Activated T-helper 2 cell treated with anti-CD3 and anti-CD28 coated beads, Interferon-gamma antibody, Interleukin-2, Interleukin-4, amounts not matched to agents 10 μg/mL and 5 μg/mL and 100 μg/mL, durations not matched to agents 14 hours and 24 hours and 36 hours (primary cell): Measurements from ENCODE around the gene INTS6. TPM values are rescaled to one million over a fixed set of nuclear protein-coding genes. Genes with fewer than 3 reads are reported as not detected.

Experiments
- DNase-seq: peaks from one replicate; pipeline ENCODE4 v3.0.0; 2021; ENCODE audit warnings: low spot score
- H3K27ac Mint-ChIP-seq: one replicate; pipeline ENCODE4 v1.8.0; 2021; ENCODE audit warnings: mixed read lengths
- H3K27me3 Mint-ChIP-seq: one replicate; pipeline ENCODE4 v1.8.0; 2021; ENCODE audit warnings: low read depth, mixed read lengths
- H3K36me3 Mint-ChIP-seq: one replicate; pipeline ENCODE4 v1.8.0; 2021; ENCODE audit warnings: low read depth, mixed read lengths
- H3K4me1 Mint-ChIP-seq: one replicate; pipeline ENCODE4 v1.8.0; 2021; ENCODE audit warnings: low read depth, mixed read lengths
- H3K4me3 Mint-ChIP-seq: one replicate; pipeline ENCODE4 v1.8.0; 2021; ENCODE audit warnings: low read depth, mild to moderate bottlenecking, moderate library complexity, mixed read lengths
- H3K9me3 Mint-ChIP-seq: one replicate; pipeline ENCODE4 v1.8.0; 2021; ENCODE audit warnings: mixed read lengths
- intact Hi-C: fragments of 100-400 bp; cut with micrococcal nuclease; formaldehyde crosslinking; loops from one replicate; pipeline ENCODE4 v1.15.1; 2023
- total RNA-seq: library from RNA; stranded (reverse); gene quantifications from 2 replicates; pipeline ENCODE4 v1.2.3, GENCODE V29; 2022

Gene INTS6
- total RNA-seq, 1 donor from 2014 or later, result 55.9 TPM

- H3K4me1 Mint-ChIP-seq, result peaks cover 31% of the 10 kb centered on the region
- peaks cover 3% of the 10 kb centered on the region for H3K9me3 Mint-ChIP-seq
Measured at GRCh38 chr13:51451467-51452360, 1.1 kb downstream of the INTS6 start.

GRCh38 chr13:51451134-51451466, 1.7 kb downstream of the INTS6 start:
- Mint-ChIP-seq H3K27ac (peak overlapping the region; percentile 88), H3K27me3 (no peaks in the 10 kb centered on the region), H3K36me3 (peaks cover 61% of the 10 kb centered on the region), H3K4me3 (peak overlapping the region; percentile 88), H3K9me3 (peaks cover 3% of the 10 kb centered on the region), H3K4me1 (peaks cover 31% of the 10 kb centered on the region)
- no peak for DNase-seq
- intact Hi-C loops, result loop anchor here (5.0 to 10.0 kb wide), 5 partner anchors 54 to 1201 kb away; partner anchors contain the start of genes ALG11, ATP7B, CKAP2 and SUGT1

More at GRCh38 chr13:51451467-51452360, 1.1 kb downstream of the INTS6 start:
- Mint-ChIP-seq H3K27me3 (no peaks in the 10 kb centered on the region), H3K4me3 (peak overlapping the region; percentile 88), H3K27ac (peak overlapping the region; percentile 88), H3K36me3 (peaks cover 58% of the 10 kb centered on the region)
- peak; percentile 75 for DNase-seq
- intact Hi-C loops, result loop anchor here (2.0 to 10.0 kb wide), 6 partner anchors 53 to 1201 kb away; partner anchors contain the start of genes ALG11, ATP7B, CKAP2 and SUGT1

GRCh38 chr13:51449018-51449417, 3.8 kb downstream of the INTS6 start:
- H3K27me3 Mint-ChIP-seq, result no peaks in the 10 kb centered on the region
- H3K36me3 Mint-ChIP-seq, result peaks cover 48% of the 10 kb centered on the region
- peaks cover 18% of the 10 kb centered on the region for H3K4me1 Mint-ChIP-seq
- no peak for DNase-seq
- no peak overlapping the region for H3K4me3 Mint-ChIP-seq
- H3K27ac Mint-ChIP-seq, result no peak overlapping the region
- intact Hi-C loops, result no loop called here
- H3K9me3 Mint-ChIP-seq, result no peaks in the 10 kb centered on the region

GRCh38 chr13:51444922-51445321, 7.9 kb downstream of the INTS6 start:
- Mint-ChIP-seq H3K4me3 (no peak overlapping the region), H3K27ac (no peak overlapping the region), H3K9me3 (no peaks in the 10 kb centered on the region), H3K4me1 (peaks cover 8% of the 10 kb centered on the region), H3K27me3 (no peaks in the 10 kb centered on the region), H3K36me3 (peaks cover 42% of the 10 kb centered on the region)
- intact Hi-C loops, result no loop called here
- DNase-seq, result no peak

GRCh38 chr13:51440381-51440780, 12.5 kb downstream of the INTS6 start:
- no peak for DNase-seq
- H3K9me3 Mint-ChIP-seq, result no peaks in the 10 kb centered on the region
- peaks cover 4% of the 10 kb centered on the region for H3K4me1 Mint-ChIP-seq
- intact Hi-C loops, result no loop called here
- no peak overlapping the region for H3K4me3 Mint-ChIP-seq
- no peak overlapping the region for H3K27ac Mint-ChIP-seq
- H3K27me3 Mint-ChIP-seq, result no peaks in the 10 kb centered on the region
- peaks cover 23% of the 10 kb centered on the region for H3K36me3 Mint-ChIP-seq

GRCh38 chr13:51437550-51438127, 15.2 kb downstream of the INTS6 start:
- Mint-ChIP-seq H3K9me3 (no peaks in the 10 kb centered on the region), H3K36me3 (peaks cover 20% of the 10 kb centered on the region), H3K27ac (no peak overlapping the region), H3K4me1 (peaks cover 4% of the 10 kb centered on the region), H3K27me3 (no peaks in the 10 kb centered on the region), H3K4me3 (no peak overlapping the region)
- no peak for DNase-seq
- intact Hi-C loops, result no loop called here

GRCh38 chr13:51435002-51435578, 17.7 kb downstream of the INTS6 start:
- intact Hi-C loops, result loop anchor here (2.0 kb wide), 1 partner anchor 362 kb away; no protein-coding TSS in a partner anchor
- Mint-ChIP-seq H3K27ac (no peak overlapping the region), H3K9me3 (no peaks in the 10 kb centered on the region), H3K27me3 (no peaks in the 10 kb centered on the region), H3K4me1 (peaks cover 9% of the 10 kb centered on the region), H3K4me3 (no peak overlapping the region), H3K36me3 (peaks cover 21% of the 10 kb centered on the region)
- no peak for DNase-seq

- intact Hi-C loops, result no loop called here
- H3K9me3 Mint-ChIP-seq, result no peaks in the 10 kb centered on the region
- no peaks in the 10 kb centered on the region for H3K27me3 Mint-ChIP-seq
- peaks cover 13% of the 10 kb centered on the region for H3K4me1 Mint-ChIP-seq
- no peak overlapping the region for H3K4me3 Mint-ChIP-seq
- DNase-seq, result no peak
- H3K27ac Mint-ChIP-seq, result no peak overlapping the region
- peaks cover 35% of the 10 kb centered on the region for H3K36me3 Mint-ChIP-seq
Measured at GRCh38 chr13:51432576-51432975, 20.3 kb downstream of the INTS6 start.

- peaks cover 59% of the 10 kb centered on the region for H3K36me3 Mint-ChIP-seq
- H3K27ac Mint-ChIP-seq, result no peak overlapping the region
- DNase-seq, result no peak
- no peak overlapping the region for H3K4me3 Mint-ChIP-seq
- H3K4me1 Mint-ChIP-seq, result peaks cover 32% of the 10 kb centered on the region
- H3K9me3 Mint-ChIP-seq, result no peaks in the 10 kb centered on the region
- no peaks in the 10 kb centered on the region for H3K27me3 Mint-ChIP-seq
- intact Hi-C loops, result no loop called here
Measured at GRCh38 chr13:51426982-51427381, 25.9 kb downstream of the INTS6 start.

- no peak overlapping the region for H3K4me3 Mint-ChIP-seq
- DNase-seq, result no peak
- H3K27me3 Mint-ChIP-seq, result no peaks in the 10 kb centered on the region
- no peak overlapping the region for H3K27ac Mint-ChIP-seq
- no peaks in the 10 kb centered on the region for H3K9me3 Mint-ChIP-seq
- intact Hi-C loops, result no loop called here
- peaks cover 61% of the 10 kb centered on the region for H3K36me3 Mint-ChIP-seq
- H3K4me1 Mint-ChIP-seq, result peaks cover 44% of the 10 kb centered on the region
Measured at GRCh38 chr13:51425410-51426042, 27.3 kb downstream of the INTS6 start.

GRCh38 chr13:51423766-51424165, 29.1 kb downstream of the INTS6 start:
- H3K27ac Mint-ChIP-seq, result no peak overlapping the region
- H3K4me3 Mint-ChIP-seq, result no peak overlapping the region
- intact Hi-C loops, result no loop called here
- peaks cover 48% of the 10 kb centered on the region for H3K4me1 Mint-ChIP-seq
- no peak for DNase-seq
- H3K36me3 Mint-ChIP-seq, result peaks cover 60% of the 10 kb centered on the region
- H3K9me3 Mint-ChIP-seq, result no peaks in the 10 kb centered on the region
- no peaks in the 10 kb centered on the region for H3K27me3 Mint-ChIP-seq

- H3K9me3 Mint-ChIP-seq, result peaks cover 3% of the 10 kb centered on the region
- intact Hi-C loops, result no loop called here
- H3K4me3 Mint-ChIP-seq, result no peak overlapping the region
- DNase-seq, result no peak
- H3K27ac Mint-ChIP-seq, result no peak overlapping the region
- H3K27me3 Mint-ChIP-seq, result no peaks in the 10 kb centered on the region
- H3K4me1 Mint-ChIP-seq, result peaks cover 47% of the 10 kb centered on the region
- peaks cover 58% of the 10 kb centered on the region for H3K36me3 Mint-ChIP-seq
Measured at GRCh38 chr13:51422484-51422883, 30.4 kb downstream of the INTS6 start.
